HG03571 (cell line): ENCODE measurements around the gene OXGR1.
"Not testable (repeated sequence)": the region's sequence is repeated elsewhere in the genome, so short reads cannot be mapped to it uniquely, and the experiment has no call there.

Source experiments
- ATAC-seq: cut with Tn5 transposase; IDR thresholded peaks from one replicate; pipeline ENCODE4 v1.9.1; 2021; ENCODE audit not compliant: unreplicated experiment

Gene OXGR1

GRCh38 chr13:97005625-97006262, 11.5 kb upstream of the OXGR1 start:
- no peak for ATAC-seq

- ATAC-seq, result no peak
Observed at GRCh38 chr13:97004886-97005285, 10.6 kb upstream of the OXGR1 start.

DNA sequence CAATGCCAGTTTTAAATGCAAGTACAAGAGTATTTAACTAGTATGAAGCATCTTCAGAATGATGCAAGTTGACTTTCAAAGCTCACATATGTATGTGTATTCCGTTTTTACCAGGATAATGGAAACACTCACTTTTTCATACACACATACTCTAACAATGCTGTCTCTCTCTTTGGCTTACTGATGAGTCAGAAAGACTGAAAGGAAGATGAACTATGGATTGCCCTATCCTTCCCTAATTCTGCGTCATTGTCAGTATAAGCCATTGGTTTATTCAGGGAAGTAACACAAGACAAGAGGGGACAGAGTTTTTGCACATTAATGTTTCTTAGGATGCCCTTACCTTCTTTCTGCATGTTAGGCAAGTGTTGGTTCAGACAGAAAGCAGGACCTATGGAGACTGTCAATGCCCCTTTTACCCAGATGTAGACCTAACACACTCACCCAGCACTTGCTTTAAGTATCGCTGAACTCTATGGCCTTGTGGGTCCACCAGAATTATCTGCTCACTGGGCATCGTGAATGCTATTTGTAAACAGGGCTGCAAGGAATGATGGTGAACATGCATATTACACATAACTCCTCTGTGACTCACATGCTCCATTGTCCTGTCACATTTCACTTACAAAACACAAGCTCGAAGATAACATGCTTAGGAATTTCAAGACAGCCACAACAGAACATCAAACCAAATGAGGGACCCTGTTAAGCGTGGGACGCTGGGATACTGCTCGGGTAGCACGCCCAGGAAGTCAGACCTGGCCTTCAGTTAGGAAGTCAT, 10.0 kb upstream of the OXGR1 start:
- no peak for ATAC-seq

DNA sequence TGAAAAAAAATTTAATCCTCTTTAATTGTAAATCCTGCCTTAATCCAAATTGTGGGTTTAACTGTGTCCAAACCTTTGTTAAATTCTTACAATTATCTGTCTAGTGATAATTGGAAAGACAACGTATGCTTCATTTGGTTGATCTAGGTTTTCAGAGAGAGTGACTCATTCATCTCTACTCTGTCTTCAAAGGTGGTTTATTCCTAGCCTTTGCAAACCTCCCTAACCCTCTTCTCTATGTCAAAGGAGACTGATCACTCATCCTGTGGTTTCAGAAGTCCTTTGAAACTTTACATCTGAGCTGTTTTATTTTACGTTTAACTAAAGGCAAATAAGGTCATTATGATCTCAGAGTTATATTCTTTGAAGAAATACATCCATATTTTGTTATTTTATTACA, 8.8 kb upstream of the OXGR1 start:
- no peak for ATAC-seq

DNA sequence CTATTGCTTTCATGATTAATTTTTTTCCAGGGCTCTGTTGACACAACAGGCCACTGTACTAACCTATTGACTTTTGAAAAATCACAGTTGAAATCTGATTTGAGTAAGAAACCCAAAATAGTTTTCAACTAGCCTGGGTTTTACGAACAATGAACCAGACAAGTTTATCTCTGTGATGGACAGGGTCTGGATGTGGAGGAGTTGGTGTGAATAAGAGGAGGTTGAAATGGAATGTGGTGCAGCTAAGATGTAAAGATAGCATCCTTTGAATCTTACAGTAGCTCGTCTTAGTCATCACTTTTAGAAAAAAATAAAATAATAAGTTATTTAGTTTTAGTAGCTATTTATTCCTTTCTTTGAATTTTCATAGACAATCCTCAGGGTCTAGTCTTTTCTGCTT, 8.3 kb upstream of the OXGR1 start:
- ATAC-seq, result no peak

DNA sequence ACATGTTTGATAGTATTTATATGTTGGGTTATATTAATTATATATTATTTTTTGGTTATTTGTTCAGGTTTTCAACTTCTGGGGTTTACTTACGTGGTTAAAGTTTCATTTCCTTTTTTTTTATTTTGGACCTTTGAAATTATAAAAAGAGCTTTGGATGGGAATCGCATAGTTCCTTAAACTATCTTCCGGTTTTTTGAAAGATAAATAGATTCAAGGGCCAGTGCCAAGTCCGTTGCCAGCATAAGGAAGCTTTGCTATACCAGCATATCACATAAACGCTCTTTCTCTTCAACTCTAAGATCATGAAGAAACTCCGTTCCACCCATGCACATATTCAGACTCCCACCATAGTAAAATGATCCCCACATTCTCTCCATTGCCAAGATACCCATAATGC, 7.4 kb upstream of the OXGR1 start:
- ATAC-seq, result no peak

DNA sequence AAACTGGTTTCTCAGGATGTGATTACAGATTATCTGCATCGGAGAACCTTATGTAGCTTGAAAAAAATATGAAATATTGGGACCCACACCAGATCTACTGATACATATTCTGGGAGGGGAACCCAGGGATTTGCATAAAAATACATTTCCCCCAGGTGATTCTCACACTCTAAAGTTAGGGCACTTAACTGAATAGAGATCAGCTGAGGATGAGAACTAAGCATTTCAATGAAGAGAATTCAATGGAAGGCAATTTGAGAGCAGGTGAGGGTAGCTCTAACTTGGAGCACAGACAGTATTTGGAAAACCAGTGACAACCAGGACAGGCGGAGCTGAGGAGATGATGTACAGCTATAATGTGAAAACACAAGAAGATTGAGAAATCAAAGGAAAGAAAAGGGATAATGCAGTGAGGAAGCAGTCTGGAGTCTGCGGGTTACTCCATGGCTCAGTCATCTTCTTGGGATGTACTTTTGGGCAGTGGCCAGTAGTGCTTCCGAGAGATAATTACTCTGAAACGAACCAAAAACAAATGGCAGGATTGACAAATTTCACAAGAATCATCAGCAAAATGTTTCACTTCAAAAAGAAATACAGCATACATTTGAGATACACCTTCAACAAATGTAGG, 6.1 kb upstream of the OXGR1 start:
- ATAC-seq, result no peak

DNA sequence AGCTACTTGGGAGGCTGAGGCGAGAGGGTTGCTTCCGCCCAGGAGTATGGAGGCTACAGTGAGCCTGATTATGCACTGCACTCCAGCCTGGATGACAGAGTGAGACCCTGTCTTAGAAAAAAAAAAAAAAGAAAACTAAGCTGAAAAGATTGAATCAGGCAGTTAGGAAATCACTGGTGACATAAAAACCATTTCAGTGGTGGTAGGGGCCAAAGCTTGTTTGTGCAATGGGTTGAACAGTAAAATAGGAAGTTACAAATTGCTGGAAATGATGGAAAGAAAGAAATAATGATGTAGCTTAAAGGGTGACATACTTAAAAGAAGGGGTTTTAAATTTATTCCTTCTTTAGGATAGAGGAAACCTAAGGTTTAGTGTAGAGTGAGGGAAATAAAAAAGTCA, 4.8 kb upstream of the OXGR1 start:
- ATAC-seq, result no peak

DNA sequence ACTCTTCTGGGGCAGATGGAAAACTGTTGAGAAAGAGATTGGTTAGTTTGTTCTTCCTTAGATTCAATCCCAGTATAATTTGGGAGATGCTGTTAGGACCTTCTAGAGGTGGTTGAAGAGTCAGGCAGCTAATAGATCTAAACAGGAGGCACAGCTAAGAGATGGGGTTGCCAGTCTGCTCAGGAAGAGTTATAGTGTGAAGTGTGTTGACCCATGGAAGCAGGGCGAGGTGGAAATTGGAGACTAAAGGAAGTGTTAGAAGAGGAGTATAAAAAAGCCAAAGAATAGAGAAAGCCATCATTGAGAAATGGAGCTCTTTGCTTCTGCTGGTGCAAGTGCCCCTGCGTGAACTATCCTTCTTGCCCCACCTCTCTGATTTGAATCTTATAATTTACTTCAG, 3.8 kb upstream of the OXGR1 start:
- no peak for ATAC-seq

DNA sequence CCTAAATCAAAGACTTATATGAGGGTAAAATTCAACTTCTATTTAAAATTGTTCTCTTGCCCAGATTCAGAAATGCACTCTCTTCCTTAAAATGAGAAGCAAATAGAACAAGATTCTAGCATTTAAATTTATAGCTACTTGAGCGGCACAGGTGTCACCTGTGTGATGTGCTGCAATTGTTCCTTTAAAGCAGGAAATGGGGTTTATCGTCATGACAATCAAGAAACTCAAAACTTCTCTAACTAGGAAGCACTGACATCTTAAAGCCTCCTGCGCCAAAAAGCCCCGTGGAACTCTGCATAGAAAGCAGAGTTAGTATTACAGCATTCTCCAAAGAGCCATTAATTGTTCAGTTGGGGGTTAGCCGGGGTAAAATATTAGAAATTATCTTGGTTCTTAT, 2.6 kb upstream of the OXGR1 start:
- ATAC-seq, result no peak

GRCh38 chr13:96996107-96996506, 1.8 kb upstream of the OXGR1 start:
- ATAC-seq, result no peak

DNA sequence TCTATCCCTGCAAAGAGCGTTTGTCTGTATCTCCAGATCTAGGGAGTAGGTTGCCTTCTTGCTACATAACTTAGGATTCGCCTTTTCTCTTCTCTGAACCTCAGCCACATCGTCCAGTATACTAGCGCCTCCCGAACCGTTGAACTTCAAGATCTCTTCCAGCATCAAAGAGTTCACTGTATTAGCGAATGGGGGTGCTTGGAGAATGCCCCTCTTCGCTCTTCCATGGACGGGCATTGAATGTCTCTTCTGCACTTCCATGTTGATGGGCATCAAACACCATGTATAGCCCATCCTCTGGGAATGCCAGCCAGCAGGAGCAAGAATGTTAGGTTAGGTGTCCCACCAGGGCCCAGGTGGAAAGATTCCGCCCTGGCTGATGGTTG, 575 bp upstream of the OXGR1 start:
- ATAC-seq, result no peak

DNA sequence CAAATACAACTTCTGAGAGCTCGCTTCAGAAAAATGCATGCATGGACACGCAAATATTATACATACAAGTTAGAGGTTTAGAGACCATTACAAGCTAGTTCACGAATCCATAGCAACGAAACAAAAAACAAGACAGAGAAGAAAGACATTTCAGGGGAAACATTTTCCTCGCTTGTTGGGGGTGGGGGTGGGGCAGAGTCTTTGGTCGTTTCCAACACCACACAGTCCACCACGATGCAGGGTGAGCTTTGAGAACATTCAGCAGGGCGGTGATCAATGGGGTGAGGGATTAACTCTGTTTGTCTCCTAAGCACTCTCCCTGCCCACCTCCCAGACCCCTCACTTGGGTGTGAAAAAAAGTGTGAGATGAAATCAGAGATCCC, 651 bp downstream of the OXGR1 start:
- ATAC-seq, result no peak

DNA sequence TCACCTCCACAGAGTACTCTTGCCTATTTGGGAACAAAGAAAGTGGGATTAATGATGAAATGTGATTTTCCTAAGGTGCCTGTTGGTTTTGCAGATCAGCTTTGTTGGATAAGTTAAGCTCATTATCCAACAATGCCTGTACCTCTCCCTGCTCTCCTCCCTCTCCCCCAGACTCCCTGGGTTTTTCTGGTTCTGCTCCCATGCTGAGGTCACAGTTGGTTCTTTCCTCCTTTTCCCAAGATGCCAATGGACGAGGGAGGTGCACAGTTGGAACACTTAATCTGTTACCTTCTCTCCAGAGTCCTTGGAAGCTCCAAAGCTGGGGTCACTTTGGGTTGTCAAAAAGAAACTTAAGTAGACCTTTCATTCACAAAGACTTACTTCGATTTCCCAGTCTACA, 1.6 kb downstream of the OXGR1 start:
- ATAC-seq, result no peak

DNA sequence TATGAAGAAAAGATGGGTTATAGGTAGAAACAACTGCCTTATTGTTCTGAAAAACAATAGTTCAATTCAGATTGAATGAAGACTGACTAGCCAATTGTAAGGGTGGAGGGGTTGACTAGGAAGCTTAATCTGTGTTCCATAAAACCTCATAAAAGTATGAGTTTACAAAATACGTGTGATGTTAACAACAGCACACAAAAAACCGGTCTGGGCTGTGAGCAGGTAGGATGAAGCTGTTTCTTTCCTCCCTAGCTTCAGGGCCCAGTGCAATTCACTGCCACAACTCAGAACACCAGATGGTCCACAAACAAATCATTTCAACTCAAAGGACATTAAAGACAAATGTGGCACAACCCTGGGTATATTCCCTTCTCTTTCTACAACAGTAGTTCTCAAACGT, 3.2 kb downstream of the OXGR1 start:
- ATAC-seq, result no peak

DNA sequence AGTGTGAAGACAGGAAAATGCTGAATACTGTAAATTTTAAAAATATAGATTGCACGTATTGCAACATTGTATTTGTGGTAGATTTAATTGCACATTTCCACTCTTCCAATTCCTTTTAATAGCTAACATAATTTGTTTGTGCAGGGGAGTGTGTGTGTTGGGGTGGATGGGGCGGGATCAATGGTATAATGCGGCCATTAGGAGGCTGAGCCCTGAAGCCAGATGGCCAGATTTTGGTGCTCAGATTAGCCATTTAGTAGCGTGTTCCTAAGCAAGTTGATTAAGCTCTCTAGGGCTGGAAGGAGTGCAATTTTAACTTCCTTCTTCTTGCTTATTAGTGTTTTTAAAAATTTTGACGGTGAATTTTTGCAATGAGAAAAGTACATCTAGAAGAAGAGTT, 5.8 kb downstream of the OXGR1 start:
- no peak for ATAC-seq

- ATAC-seq, result no peak
Observed at GRCh38 chr13:96984051-96984508, 10.2 kb downstream of the OXGR1 start.

DNA sequence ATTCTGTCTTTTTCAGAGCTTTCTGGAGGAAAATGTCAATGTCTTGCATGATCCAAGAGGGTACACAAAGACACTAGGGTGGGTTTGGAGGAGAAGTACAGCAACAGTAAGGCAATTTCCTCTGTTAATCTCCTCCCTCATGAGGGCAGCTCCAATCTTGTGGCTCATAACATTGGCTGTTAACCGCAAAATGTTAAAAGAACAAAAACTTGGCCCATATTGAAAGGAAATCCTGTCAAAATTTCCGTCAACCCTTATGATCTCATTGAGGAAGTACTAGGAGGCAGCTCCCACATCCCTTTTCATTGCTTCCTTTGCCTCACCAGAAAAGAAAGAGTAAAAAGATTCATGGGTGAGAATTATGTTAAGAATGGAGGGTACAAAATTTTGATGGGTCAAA, 11.6 kb downstream of the OXGR1 start:
- ATAC-seq, result no peak

GRCh38 chr13:96979861-96980260, 14.4 kb downstream of the OXGR1 start:
- ATAC-seq, result not testable (repeated sequence)

DNA sequence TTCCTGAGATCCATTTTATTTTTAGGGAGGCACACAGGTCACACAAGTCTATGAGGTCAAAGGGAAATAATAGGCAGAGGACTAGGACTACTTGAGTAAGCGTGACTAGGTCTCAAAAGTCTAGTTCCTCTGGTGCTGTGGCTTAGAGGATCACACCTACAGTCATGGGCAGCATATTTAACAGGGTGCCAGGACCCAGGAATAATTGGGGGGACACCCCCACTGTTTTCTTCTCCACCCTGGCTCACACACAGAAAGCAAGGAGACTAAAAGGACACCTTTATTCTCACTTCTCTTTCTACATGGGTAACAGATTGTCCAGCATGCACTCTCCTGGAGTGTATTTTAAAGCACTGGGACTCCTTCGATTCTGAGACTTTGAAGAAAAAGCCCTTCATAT, 26.2 kb downstream of the OXGR1 start:
- ATAC-seq, result no peak

DNA sequence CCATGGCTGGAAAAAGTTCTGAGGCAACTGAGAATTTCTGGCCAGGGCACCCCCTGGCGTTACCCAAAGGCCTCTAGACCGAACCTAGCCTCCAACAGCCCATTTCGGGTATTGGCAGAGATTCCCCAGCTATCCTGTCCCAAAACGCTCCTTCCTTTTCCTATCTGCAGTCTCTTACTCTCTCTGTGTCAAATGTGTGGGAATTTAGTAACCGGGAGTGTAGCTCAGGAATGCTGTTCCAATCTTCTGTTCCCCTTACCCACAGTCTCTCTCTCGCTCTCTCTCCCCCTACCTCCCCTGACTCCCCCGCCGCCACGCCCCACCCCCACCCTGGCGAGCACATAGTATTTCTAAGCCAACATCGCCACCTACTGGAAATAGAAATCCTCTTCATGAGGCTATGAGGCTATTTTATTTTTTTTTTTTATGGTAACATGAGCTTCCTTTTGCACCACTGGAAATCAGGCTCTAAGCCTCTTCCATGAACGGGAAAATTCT, 27.0 kb downstream of the OXGR1 start:
- no peak for ATAC-seq

GRCh38 chr13:96966415-96967102, 27.7 kb downstream of the OXGR1 start:
- no peak for ATAC-seq
